Stimulated activated CD8-positive, alpha-beta memory T cell treated with anti-CD3 and anti-CD28 coated beads, Interleukin-4, amount 100 ng/mL, for 24 hours (primary cell): ENCODE results near the gene CACNA1E.

Experiments used
- DNase-seq: peaks from one replicate; pipeline ENCODE4 v3.0.0-alpha.2; 2020; ENCODE audit warnings: low read depth

Gene CACNA1E

GRCh38 chr1:181587870-181588438, 104.6 kb downstream of the CACNA1E start:
- no peak for DNase-seq

DNA sequence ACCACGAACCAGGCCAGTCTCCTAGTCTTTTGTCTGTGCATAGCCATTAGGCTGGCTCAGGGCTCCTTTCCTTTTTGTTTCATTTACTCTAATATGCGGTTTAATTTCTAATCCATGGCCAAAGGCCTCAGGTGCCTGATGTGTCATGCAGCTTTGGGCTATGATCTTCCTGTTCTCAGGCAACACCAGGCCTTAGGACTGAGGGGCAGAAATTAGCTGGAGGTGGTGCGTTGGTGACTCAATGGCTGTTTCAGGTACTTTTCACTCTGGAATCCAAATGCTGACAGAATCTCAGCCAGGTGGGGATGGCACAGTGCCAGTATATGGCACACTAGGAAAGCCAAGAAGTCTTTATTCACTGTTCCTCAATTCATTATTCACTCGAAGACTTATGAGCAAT, 105.3 kb downstream of the CACNA1E start:
- no peak for DNase-seq

- DNase-seq, result no peak
Observed at GRCh38 chr1:181592255-181592859, 109.0 kb downstream of the CACNA1E start.

GRCh38 chr1:181593042-181593441, 109.7 kb downstream of the CACNA1E start:
- DNase-seq, result no peak

- DNase-seq, result no peak
Observed at GRCh38 chr1:181594553-181594952, 111.2 kb downstream of the CACNA1E start.

DNA sequence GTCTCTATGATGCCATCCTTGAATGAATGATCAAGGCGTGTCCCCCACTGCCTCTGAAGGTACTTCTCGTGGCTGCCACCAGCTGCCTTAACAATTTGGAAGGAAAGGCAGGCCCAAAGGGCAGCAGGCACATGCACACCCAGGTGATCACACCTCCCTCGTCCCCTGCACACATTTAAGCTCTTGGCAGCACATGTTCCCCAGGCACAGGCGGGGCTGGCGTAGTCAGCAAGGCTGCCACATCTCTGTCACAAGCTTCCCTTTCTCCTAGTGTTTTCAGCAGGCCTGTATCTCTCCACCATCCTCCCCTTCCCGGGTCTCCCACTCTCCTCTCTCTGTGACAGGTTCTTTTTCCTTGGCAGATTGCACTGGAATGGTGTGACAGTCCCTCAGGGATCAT, 111.9 kb downstream of the CACNA1E start:
- no peak for DNase-seq

DNA sequence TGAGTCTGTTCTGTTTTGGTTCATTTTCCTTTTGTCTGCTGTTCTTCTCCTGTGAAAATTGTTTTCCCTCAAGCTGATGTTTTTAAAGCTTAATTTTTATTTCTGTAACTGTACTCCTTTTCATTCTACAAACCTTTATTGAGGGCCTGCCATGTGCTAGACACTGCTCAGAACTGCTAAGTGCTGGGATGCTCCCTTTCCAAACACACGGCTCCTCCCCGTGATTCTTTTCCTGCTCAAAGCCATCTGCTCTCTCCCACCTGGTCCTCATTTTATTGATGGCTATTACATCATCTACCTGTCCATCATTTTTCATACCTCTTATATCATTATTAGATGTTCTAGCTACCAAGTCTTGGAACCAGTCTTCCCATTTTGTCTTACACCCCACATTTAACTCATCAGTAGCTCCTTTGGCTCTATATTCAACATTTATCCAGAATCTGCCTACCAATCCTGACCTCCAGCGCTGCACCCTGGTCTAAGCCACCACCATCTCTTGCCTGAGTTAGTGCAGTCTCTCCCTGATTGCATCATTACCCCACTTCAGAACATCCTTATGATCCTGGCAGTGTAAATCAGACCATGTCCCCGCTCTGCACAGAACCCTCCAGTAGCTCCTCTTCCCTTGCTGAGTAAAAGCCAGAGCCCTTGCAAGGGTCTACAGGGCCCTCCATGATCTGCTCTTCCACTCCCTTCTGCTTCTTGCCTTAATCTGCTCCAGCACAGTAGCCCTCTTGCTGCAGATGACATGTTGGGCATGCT, 118.1 kb downstream of the CACNA1E start:
- no peak for DNase-seq

- DNase-seq, result no peak
Observed at GRCh38 chr1:181603735-181604410, 120.6 kb downstream of the CACNA1E start.

DNA sequence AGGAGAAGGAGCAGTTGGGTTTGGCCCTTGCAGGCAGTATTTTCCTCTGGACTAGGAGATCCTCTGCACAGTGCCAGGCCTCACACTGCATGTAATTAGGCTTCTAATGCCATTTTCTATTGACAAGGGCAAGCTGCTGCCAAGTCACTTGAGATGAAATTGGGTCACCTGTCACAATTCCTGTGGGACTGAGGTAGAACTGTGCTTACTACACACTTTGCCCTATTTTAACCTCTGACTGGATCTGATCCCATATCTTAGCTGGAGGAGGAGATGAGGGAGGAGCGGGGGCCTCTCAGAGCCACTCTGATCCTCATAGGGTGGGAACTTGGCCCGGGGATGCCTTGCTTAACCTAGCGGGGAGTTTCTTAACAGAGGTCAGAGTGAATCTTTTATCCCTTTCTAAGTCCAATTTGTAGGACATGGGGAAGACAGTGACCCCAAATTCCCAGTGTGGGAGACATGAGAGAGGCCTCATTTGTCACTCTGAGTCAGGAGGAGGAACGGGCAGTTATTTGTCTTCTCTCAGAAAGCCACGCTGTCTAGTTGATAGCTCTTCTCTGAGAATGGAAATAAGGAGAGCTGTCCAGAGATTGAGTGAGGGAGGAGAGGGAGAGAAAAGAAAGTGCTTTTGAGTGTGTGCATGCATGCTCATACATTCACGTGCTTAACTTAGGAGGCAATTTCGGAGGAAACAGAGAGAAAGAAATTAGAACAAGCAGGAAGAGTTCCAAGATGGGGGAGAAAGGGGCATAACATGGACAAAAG, 121.3 kb downstream of the CACNA1E start:
- DNase-seq, result no peak

GRCh38 chr1:181607524-181607923, 124.2 kb downstream of the CACNA1E start:
- no peak for DNase-seq

GRCh38 chr1:181608386-181608785, 125.1 kb downstream of the CACNA1E start:
- DNase-seq, result no peak

DNA sequence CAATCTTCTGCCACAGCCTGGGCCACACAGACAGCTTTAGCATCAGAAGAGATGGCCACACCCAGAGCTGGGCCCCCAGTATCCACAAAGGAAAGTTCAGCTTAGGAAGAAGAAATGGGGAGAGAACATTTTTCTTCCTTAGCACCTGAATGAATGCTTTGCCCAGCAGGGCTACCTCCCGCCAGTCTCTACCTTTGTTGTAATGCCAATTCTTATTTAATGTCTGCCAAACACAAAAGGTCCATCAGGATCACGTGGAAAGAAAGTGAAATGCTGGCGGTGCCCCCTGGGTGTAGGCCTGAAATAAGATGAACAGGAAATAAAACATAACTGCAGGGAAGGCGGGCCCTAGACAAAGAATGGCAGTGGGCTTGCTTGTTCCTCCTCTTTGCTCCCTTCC, 125.6 kb downstream of the CACNA1E start:
- DNase-seq, result no peak

DNA sequence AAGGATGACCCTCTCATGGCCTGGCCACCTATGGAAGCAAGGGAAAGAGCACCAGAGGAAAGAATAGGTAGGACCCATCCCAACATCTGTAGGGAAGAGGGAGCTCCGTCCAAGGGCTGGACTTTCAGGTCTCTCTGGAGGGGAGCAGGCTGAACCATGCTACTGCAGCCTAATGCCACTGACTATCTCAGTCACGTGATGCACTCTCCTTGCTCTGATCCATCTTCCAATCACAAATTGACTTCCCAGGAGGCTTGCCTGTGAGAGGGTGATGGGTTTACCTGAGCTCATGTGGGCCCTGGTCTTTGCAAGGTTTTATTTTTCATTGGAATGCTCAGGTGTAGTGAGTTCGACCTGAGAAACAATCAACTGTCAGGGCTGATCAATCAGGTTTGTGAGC, 128.8 kb downstream of the CACNA1E start:
- no peak for DNase-seq

DNA sequence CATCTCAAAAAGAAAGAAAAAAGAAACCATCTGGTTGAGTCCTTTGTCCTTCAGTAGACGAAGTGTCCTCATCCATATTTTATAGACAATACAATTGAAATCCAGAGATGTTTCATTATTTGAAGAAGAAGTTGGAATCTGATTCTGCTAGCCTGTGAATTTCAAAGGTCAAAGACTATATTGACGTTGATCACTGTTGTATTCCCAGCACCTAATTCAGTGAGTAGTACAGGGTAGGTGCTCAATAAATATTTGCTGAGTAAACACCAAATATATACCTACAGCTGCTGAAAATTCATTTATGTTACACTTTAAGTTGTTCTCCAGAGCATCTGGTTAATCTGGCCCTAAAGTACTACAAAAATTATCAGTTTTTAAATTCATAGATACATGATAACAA, 135.2 kb downstream of the CACNA1E start:
- no peak for DNase-seq

DNA sequence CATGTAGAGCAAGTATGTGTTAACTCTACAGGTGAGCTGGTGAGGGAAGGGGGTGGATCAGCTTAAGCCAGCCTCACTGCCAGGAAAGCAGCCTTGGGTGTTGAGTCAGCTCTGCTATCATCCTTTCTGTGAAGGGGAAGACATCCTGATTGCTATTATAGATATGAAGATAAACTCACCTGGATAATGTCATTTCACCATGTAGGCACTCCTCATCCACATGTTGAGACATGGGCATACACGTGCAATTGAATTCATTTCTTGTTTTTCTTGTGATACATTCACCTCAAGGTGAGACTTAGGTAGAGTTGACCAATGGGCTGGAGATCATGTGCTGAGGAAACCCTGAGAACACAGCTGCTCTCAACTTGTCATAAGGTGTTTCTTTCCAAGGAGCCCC, 136.9 kb downstream of the CACNA1E start:
- DNase-seq, result no peak

GRCh38 chr1:181623850-181624249, 140.5 kb downstream of the CACNA1E start:
- DNase-seq, result no peak

- DNase-seq, result no peak
Observed at GRCh38 chr1:181626279-181626938, 143.1 kb downstream of the CACNA1E start.

- no peak for DNase-seq
Observed at GRCh38 chr1:181630398-181630797, 147.1 kb downstream of the CACNA1E start.

GRCh38 chr1:181630838-181631237, 147.5 kb downstream of the CACNA1E start:
- no peak for DNase-seq

DNA sequence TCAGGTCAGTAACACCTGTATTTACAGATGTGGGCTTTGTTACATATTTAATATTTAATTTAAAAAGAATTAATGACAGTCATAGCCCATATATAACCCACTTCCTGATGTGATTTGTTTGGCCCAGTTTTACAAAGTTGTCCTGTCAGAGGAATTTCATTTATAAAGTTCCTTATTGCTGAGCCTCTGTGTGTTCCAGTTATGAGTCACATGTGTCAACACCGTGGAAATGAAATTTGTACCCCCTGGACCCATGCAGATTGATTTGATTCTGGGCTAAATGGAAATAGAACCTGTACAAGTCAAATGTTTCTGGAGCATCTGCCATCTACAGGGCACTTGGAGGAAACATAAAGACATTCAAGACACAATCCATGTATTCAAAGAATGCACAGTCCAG, 149.2 kb downstream of the CACNA1E start:
- DNase-seq, result no peak

GRCh38 chr1:181632960-181633359, 149.6 kb downstream of the CACNA1E start:
- DNase-seq, result no peak

- no peak for DNase-seq
Observed at GRCh38 chr1:181635110-181635509, 151.8 kb downstream of the CACNA1E start.
